NK-92 (cell line): ENCODE results near the gene NLRP13.
"Not testable (repeated sequence)": the region's sequence is repeated elsewhere in the genome, so short reads cannot be mapped to it uniquely, and the experiment has no call there.

Experiments
- DNase-seq: peaks from one replicate; lab custom pipeline; 2025; ENCODE audit not compliant: unreplicated experiment; lab: John Stamatoyannopoulos, UW

The NLRP13 gene, protein sequence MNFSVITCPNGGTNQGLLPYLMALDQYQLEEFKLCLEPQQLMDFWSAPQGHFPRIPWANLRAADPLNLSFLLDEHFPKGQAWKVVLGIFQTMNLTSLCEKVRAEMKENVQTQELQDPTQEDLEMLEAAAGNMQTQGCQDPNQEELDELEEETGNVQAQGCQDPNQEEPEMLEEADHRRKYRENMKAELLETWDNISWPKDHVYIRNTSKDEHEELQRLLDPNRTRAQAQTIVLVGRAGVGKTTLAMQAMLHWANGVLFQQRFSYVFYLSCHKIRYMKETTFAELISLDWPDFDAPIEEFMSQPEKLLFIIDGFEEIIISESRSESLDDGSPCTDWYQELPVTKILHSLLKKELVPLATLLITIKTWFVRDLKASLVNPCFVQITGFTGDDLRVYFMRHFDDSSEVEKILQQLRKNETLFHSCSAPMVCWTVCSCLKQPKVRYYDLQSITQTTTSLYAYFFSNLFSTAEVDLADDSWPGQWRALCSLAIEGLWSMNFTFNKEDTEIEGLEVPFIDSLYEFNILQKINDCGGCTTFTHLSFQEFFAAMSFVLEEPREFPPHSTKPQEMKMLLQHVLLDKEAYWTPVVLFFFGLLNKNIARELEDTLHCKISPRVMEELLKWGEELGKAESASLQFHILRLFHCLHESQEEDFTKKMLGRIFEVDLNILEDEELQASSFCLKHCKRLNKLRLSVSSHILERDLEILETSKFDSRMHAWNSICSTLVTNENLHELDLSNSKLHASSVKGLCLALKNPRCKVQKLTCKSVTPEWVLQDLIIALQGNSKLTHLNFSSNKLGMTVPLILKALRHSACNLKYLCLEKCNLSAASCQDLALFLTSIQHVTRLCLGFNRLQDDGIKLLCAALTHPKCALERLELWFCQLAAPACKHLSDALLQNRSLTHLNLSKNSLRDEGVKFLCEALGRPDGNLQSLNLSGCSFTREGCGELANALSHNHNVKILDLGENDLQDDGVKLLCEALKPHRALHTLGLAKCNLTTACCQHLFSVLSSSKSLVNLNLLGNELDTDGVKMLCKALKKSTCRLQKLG

DNA sequence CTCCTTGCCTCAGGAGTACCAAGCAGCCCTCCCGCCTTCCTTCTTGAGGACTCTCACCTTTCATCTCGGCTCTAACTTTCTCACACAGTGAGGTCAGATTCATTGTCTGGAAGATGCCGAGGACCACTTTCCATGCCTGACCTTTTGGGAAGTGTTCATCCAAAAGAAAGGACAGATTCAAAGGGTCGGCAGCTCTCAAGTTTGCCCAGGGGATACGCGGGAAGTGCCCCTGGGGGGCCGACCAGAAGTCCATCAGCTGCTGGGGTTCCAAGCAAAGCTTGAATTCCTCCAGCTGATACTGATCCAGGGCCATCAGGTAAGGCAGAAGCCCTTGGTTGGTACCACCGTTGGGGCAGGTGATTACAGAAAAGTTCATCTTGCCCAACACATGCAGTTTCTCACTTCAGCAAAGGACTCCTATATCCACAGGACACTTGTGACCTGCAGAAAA, at the start of gene NLRP13:
TSS of gene NLRP13 (minus strand) at position 401 of the 451 bp plus-strand sequence. CDS start at position 376, 25 bp downstream.
- no peak for DNase-seq

DNA sequence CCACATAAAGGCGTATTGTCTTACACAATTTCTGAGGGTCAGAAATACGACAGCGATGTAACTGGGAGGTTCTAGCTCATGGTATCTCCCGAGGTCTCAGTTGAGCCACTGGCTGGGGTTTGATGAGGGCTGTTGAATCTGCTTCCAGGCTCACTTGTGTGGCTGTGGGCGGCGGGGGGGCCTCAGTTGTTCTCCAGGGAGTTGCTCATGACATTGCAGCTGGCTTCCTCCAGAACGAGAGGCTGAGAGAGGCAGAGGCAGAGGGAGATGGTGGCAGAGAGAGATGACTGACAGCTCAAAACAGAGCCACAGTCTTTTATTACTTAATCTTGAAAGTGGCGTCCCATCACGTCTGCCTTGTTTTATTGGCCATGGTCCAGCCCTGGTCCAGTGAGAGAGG, 48.3 kb upstream of the NLRP13 start:
- DNase-seq = no peak

DNA sequence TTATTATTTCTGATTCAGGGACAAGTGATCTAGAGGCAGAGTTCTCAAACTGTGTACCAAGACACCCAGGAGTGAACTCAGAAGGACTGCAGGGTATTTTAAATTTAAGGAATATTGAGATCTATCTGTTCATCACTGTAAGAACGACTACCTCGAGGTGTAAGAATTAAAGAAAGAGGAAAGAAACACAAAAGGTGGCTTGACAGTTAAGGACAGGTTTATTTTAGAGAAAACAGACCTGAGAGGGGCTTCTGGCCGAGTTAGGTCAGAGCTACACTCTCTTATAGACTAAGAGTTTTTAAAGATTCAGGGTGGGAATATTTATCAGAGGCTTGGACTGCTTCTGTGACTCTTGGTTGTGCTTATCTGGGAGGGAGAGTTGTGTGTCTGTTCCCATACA, 41.8 kb upstream of the NLRP13 start:
- no peak for DNase-seq

DNA sequence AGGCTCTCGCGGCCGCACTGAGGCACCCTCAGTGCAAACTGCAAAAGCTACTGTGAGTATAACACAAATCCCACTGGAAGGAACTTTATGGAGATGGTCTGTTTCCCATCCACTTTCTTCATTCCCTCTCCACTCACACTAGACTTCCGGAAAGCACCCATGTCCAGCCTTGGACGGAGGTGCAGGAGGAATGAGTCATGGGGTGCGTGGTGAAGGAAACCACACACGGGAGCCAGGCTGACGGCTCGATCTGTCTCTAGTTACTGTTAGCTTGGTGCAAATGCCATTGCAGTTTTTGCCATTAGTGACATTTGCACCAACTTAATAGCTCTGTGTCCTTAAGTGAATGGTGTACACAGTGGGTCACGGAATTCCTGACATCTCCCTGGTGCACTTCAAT, 30.1 kb upstream of the NLRP13 start:
- DNase-seq = no peak

DNA sequence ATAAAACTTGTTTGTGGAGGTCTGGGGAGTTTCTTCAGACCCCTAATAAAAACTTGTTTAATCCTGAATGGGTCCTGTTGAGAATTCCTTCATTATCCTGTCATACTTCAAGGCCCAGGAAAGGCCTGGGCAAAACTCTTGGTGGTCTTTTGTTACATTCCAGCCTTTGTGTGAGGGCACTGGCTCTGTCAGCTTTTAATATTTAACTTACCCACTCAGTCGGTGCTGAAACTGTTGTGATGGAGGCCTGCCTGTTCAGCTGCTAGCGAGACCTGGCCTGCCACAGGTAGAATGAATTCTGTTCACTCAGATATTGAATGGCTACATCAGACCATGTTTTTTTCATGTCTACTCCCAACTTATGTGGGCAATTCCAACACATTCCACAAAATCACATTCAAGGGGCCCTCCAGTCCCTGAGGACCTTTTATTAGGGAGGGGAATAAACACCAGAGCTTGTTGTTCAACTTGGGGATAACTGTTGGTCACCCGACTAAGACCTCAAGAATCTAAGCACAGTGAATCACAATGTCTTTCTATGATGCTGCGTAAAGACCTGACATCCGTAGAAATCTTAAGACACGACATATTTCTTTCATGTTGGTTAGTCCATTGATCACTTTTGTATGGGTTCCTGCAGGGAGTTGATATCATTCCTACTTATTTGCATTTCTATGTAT, 28.0 kb upstream of the NLRP13 start:
- no peak for DNase-seq

DNA sequence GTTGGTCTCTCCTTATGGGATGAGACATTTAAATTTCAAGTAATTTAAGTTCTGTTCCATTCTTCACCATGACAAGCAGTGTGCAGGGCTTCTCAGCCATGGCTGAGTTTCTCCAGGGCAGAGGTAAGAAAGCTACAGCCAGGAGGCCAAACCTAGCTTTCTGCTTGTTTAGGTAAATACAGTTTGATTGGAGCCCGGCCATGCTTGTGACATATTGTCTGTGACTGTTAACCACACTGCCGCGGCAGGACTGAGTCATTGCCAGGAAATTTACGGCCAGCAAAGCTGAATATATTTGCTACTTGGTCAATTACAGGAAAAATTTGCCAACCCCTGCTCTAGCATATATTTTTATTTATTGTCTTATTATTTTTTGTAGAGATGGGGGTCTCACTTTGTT, 26.2 kb upstream of the NLRP13 start:
- DNase-seq = no peak

DNA sequence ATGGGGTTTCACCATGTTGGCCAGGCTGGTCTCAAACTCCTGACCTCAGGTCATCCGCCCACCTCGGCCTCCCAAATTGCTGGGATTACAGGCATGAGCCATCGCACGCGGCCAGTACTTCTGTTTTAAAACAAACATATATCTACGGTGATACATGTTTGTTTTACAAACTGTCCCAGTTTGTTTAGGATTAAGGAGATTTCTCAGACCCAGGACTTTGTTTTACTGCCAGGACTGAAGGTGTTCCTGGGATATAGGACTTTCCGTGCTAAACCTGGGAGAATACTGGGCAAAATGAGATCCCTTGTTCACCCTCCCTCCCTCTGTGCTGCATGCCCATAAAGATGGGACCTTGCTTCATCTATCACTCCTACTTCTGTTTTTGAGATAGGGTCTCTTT, 24.3 kb upstream of the NLRP13 start:
- DNase-seq = no peak

DNA sequence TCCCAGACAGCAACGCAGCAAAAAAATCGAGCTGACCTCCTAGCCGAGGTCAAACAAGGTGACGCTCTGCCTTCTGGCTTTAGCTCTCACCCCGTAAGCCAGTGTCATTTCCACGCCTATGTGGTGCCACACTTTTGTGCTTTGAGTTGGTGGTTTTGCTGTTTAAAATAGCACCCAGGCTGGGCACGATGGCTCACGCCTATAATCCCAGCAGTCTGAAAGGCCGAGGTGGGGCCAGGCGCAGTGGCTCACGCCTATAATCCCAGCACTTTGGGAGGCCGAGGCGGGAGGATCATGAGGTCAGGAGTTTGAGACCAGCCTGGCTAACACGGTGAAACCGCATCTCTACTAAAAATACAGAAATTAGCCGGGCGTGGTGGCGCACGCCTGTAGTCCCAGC, 18.4 kb upstream of the NLRP13 start:
- not testable (repeated sequence) for DNase-seq

DNA sequence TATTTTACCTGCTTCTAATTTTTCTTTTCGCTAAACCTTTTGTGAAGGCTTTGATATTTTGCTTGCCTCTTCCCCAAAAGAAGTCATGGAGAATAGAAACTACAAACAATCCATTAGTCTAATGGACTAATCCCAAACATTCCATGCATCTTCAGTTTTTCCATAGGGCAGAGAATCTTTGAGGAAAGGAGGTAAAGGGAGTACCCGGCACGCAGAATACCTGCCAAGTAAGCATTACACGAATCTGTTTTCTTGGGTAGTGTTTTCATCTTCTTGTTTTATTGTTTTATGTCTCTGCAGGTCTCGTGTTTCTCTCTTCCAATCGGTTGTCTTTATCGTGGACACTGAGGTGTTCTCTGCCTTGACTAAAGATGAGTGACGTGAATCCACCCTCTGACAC, 15.4 kb upstream of the NLRP13 start, which contains the start of gene NLRP8:
TSS of gene NLRP8 (plus strand) at position 301 of the 400 bp plus-strand sequence.
- no peak for DNase-seq

DNA sequence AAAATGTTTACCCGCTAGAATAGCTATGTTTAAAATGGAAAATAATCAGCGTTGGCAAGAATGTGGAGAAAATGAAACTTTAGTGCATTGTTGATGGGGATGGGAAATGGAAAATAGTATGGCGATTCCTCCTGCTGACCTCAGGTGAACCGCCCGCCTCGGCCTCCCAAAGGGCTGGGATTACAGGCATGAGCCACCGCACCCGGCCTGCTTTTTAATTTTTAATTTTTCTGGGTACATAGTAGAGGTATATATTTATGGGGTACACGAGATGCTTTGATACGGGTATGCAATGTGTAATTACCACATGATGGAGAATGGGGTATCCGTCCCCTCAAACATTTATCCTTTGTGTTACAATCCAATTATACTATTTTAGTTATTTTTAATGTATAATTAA, 8.2 kb upstream of the NLRP13 start:
- DNase-seq = no peak

DNA sequence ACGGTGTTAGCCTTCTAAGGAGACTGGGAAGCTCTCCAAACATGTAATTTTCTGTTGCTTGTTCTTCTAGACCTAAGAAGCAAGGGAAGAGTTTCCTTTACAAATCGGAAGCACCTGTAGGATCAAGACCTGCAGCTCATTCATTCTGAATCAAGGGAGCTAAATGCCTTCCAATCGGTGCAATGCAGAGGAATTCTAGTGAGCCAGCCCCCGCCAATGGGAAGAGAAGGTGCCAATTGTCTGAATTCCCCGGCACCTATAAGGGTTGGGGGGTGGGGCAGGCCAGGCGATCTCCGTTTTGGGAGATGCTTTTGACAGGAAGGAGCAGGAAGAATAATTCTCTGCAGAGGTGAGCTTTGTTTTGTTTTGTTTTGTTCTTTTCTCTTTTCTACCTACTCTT, 7.1 kb upstream of the NLRP13 start:
- no peak for DNase-seq

DNA sequence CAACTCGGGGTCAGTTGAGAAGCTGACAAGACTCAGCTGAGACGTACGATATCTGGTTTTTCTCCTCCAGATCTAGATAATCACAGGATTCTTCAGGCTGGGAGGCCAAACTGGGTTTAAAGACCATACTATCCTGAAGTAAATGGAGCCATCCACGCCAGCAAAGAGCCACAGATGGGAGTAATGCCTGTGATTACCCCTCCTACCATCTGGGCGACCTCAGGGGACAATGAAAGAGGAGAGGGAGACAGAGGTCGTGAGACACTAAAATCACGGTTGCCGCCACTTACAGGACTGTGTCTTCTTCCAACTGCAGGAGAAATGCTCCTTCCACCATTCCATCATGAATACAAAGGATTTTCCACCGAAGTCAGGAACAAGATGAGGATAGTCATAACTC, 3.1 kb upstream of the NLRP13 start:
- DNase-seq = no peak

DNA sequence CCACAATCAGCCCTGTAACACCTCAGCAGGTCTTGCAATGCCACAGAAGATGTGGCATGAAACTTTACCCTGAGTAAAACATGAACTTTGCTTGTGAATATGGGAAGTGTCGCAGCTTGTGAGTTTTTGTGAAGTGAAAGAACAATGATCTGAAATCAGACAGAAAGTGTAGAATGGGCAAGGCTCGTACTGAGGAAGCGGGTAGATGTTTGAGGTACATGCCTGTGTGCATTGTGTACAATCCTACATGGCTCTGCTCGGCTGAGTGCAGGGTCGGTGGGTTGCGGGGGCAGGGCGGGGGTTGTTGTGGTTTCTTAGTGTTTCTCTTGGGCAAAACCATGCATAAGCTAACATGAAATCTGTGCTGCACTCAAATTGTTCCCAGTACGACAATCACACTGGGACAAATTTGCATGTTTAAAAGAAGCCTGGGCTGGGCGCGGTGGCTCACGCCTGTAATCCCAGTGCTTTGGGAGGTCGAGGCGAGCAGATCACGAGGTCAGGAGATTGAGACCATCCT, 1.1 kb downstream of the NLRP13 start:
- no peak for DNase-seq

DNA sequence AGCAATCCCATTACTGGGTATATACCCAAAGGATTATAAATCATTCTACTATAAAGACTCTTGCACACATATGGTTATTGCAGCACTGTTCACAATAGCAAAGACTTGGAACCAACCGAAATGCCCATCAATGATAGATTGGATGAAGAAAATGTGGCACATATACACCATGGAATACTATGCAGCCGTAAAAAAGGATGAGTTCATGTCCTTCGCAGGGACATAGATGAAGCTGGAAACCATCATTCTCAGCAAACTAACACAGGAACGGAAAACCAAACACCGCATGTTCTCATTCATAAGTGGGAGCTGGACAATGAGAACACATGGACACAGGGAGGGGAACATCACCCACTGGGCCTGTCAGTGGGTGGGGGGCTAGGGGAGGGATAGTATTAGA, 2.9 kb downstream of the NLRP13 start:
- not testable (repeated sequence) for DNase-seq

DNA sequence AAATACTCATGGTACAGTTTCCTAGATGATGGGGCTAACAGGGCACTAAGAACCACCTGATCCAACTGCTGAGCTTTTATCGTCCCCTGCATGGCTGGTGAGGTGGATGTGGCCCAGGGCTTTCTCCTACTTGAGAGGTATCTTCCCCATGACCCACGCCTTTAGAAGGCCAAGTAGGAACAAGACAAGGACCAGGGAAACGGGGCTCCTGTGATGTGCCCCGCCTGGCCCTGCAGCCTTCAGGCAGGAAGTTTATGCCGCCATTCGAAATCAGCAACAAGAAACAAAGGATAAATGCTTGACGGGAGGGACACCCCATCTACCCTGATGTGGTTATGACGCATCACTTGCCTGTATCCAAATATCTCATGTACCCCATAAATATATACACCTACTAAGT, 4.1 kb downstream of the NLRP13 start:
- DNase-seq = no peak

DNA sequence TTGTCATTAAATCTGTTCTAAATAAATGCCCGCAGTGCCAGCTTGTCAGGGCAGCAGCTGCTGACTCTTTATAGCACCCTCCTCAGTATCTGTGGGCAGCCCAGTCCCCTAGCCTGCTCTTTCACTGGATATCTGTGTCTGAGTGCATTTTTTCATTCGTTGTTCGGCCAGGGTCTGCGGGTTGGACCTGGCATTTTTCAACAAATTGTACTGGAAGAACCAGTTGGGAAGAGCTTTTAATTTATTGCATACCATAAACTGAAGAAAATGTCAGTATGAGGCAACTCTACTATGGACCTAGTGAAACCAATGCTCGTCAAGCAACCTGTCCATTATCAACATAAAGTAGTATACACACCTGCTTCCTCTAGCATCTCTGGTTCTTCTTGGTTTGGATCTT, 8.6 kb downstream of the NLRP13 start:
- DNase-seq = no peak

DNA sequence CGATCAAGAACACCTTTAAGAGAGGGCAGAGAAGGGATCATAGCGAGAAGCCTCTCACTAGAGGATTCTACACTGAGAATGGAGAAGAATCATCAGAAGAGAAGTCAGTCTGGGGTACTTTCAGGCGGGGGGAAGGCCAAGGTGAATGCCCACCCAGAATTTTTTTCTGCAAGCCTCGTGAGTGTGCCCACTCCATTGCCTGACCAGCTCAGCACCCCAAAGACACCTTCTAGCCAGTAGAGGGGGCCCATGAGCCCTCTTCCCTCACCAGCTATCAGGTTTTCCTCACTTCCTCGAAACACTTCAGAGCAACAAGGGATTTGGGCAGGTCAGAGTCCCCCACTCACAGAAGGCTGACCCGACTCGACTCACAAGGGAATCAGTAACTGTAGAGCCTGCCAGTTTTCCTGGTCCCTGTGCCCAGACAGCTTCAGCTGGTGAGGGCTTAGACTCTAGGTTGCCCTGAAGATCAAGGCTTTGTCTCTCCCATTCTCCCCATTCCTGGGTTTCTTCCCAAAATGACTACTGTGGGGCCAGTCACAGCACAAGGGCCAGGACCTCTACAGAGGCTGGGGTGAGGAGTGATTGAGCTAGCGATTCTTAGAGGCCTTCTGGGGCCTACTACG, 18.4 kb downstream of the NLRP13 start:
- DNase-seq = no peak

DNA sequence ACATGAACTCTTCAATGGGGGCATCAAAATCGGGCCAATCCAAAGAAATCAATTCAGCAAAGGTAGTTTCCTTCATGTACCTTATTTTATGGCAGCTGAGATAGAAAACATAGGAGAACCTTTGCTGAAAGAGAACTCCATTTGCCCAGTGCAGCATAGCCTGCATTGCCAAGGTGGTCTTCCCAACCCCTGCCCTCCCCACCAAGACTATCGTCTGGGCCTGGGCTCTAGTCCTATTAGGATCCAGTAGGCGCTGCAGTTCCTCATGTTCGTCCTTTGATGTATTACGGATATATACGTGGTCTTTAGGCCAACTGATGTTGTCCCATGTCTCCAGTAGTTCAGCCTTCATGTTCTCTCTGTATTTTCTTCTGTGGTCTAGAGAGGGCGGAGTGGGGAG, 19.2 kb downstream of the NLRP13 start:
- DNase-seq = no peak

DNA sequence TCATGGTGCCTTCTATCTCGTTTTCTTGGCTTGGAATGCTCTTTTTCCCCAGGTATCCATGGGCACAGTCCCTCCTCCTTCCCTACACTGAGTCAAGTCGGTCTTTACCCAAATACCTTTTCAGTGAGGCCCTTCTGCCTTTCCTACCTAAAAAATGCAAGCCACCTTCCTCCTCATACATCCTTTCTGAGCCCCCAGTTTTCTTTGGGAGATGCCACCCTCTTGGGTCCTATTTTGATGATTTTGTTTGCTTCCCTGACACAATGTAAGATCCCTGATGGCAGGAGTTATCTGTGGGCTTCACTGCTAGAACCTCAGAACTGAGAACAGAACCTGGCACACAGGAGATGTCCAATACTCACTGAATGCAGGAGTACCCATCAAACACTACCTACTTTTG, 22.3 kb downstream of the NLRP13 start:
- no peak for DNase-seq

DNA sequence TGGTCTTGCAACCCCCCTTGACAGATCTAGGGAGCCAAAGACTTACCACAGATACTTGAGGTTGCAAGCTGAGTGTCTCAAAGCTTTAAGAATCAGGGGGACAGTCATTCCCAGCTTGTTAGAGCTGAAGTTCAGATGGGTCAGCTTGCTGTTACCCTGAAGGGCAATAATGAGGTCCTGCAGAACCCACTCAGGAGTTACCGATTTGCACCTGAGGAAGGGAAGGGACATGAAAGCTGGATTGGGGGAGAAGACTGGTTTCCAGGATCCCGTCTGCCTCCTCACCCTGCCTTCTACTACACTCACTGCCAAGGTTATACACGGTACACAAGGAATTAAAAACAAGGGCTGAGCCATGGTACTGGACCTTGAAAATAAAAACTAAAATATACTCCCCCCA, 24.4 kb downstream of the NLRP13 start:
- no peak for DNase-seq
